GM12801 (cell line): ENCODE measurements around the gene RIMBP2.

ENCODE experiments used
- TF ChIP-seq, protein P1 (sequence below): IDR thresholded peaks from one replicate; pipeline ENCODE4 v1.5.1; 2011; ENCODE audit warnings: control low read depth; ENCODE audit not compliant: insufficient read length; ENCODE audit errors: extremely low read depth

The RIMBP2 gene

DNA sequence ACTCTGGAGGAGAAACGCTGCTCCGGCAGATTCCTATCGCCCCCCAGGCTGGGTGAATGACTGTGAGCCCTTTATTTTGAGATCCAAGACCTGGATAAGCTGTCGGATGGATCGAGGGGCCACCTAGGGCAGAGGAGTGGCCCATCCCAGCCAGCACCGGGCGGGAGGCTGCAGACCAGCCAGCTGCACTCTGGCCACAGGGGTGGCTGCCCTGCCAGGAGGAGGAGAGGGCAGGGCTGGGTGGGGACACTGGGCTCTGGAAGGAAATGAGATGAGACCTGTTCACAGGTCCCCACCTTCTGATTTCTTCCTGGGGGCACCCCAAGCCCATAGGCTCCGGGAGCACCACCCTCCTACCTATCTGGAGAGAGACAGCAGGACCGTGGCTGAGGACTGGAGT is 238.4 kb downstream of the RIMBP2 start:
- TF ChIP-seq, protein P1, sequence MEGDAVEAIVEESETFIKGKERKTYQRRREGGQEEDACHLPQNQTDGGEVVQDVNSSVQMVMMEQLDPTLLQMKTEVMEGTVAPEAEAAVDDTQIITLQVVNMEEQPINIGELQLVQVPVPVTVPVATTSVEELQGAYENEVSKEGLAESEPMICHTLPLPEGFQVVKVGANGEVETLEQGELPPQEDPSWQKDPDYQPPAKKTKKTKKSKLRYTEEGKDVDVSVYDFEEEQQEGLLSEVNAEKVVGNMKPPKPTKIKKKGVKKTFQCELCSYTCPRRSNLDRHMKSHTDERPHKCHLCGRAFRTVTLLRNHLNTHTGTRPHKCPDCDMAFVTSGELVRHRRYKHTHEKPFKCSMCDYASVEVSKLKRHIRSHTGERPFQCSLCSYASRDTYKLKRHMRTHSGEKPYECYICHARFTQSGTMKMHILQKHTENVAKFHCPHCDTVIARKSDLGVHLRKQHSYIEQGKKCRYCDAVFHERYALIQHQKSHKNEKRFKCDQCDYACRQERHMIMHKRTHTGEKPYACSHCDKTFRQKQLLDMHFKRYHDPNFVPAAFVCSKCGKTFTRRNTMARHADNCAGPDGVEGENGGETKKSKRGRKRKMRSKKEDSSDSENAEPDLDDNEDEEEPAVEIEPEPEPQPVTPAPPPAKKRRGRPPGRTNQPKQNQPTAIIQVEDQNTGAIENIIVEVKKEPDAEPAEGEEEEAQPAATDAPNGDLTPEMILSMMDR: no peak

GRCh38 chr12:130477266-130477665 is 238.8 kb downstream of the RIMBP2 start:
- TF ChIP-seq, protein P1: no peak

- TF ChIP-seq, protein P1: no peak
These were observed 239.5 kb downstream of the RIMBP2 start for GRCh38 chr12:130476451-130477135.

DNA sequence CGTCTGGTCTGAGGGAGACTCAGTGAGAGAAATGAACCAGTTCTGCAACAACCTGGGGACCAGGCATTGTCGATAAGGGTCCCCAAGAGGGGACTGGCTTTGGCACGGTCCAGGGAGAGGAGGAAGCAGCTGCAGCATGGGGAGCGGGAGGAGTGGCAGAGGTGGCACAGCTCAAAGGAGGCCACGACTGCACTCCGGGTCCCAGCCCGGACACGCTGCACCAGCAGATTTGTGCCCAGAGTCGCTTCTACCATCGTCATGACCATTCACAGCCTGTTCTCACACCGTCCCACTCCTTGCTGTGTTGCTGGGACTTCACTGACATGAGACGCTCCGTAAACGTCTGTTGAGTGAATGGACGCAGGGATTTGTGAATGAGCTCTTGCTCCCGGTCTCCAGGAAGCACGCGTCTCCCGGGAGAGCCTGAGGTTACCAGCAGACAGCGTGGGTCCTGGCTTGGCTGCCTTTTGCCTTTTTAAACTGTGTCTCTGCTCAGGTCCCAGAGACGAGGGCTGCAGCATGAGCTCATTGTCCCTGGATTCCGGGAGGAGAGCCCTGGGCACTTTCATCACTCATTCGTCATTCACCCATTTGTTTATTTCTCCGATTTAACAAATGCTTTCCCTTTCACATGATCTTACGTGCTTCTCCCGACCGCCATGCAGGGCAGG is 241.4 kb downstream of the RIMBP2 start:
- TF ChIP-seq, protein P1: no peak

DNA sequence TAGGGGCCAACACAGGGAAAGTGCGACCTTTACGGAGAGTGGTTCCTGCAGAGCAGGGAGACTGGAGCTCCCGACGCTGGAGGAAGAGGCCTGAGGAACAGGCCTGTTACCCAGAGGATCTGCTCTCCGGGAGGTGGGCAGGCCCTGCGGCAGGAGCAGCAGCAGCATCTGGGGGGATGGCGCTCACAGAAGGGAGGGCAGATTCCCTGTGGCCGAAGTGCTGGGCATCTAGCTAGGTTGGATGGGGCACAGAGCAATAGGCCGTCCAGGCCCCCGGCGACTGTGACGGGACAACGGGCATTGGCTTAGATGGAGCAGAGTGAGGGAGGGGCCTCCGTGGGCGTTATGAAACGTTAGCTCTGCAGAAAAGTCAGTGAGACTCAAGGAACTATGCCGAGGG is 242.8 kb downstream of the RIMBP2 start:
- TF ChIP-seq, protein P1: no peak

DNA sequence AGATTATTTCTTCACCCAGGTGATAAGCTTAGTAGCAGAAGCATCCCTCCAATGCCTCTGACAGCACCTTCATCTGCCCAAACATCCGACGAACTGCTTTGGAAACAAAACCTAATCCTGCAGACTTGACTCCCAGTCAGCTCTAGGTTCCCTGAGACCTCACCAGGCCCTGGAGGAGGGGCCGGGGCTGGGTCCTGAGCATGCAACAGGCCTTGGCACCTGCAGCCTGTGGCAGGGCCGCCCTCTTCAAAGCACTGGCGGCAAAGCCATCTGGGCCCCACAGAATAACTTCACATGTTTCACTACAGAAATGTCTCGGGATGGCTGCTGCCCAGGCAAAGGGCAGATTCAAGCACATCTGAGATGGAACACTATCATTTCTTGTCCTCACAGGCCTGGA is 245.1 kb downstream of the RIMBP2 start:
- TF ChIP-seq, protein P1: no peak

GRCh38 chr12:130469552-130469951 is 246.5 kb downstream of the RIMBP2 start:
- TF ChIP-seq, protein P1: no peak
